GM12891 (cell line): ENCODE results near the gene PRKACA.

ENCODE experiments used
- DNase-seq: peaks from one replicate; pipeline ENCODE4 v3.0.0; 2011; ENCODE audit warnings: low spot score; ENCODE audit not compliant: insufficient read length
- FAIRE-seq: peaks from 2 replicates; lab custom pipeline; 2011; peaks lifted over from hg19 to GRCh38; lab: Jason Lieb, UNC
- PAX5 ChIP-seq: IDR thresholded peaks from 2 replicates; pipeline ENCODE4 v1.6.1; 2011; ENCODE audit warnings: low read length, moderate library complexity, mild to moderate bottlenecking; ENCODE audit not compliant: insufficient read depth, severe bottlenecking
- POLR2A ChIP-seq: IDR thresholded peaks from 2 replicates; pipeline ENCODE4 v1.6.1; 2011; ENCODE audit warnings: low read depth, low read length, control low read depth
- POLR2AphosphoS5 ChIP-seq: IDR thresholded peaks from 2 replicates; pipeline ENCODE4 v1.6.1; 2011; ENCODE audit warnings: low read depth, low read length, control low read depth
- POU2F2 ChIP-seq: IDR thresholded peaks from 2 replicates; pipeline ENCODE4 v1.6.1; 2011; ENCODE audit warnings: low read depth, mild to moderate bottlenecking, control low read depth, low read length, moderate library complexity
- SPI1 ChIP-seq: IDR thresholded peaks from 2 replicates; pipeline ENCODE4 v1.6.1; 2011; ENCODE audit warnings: low read depth, low read length, control low read depth
- TAF1 ChIP-seq: IDR thresholded peaks from 2 replicates; pipeline ENCODE4 v1.6.1; 2011; ENCODE audit warnings: low read depth, low read length, control low read depth

The PRKACA gene

GRCh38 chr19:14159059-14159458, 41.5 kb upstream of the PRKACA start:
- FAIRE-seq (no peak), DNase-seq (peak; percentile 24)
- TF ChIP-seq PAX5 (no peak), POLR2A (no peak), TAF1 (no peak), POLR2AphosphoS5 (no peak), POU2F2 (no peak)

- DNase-seq (peak; percentile 14), FAIRE-seq (no peak)
- TF ChIP-seq POLR2AphosphoS5 = no peak
- no peak for TF ChIP-seq TAF1
- TF ChIP-seq POU2F2 = no peak
- TF ChIP-seq SPI1 = no peak
- no peak for TF ChIP-seq PAX5
- no peak for TF ChIP-seq POLR2A
These were observed 40.9 kb upstream of the PRKACA start for GRCh38 chr19:14158276-14159023.

- DNase-seq (no peak), FAIRE-seq (no peak)
- TF ChIP-seq TAF1 (no peak), SPI1 (no peak), POLR2AphosphoS5 (no peak), POU2F2 (no peak)
These were observed 39.6 kb upstream of the PRKACA start for GRCh38 chr19:14156971-14157717.

- no peak for DNase-seq
- TF ChIP-seq POLR2AphosphoS5 = no peak
- TF ChIP-seq SPI1 = no peak
- TF ChIP-seq POLR2A = no peak
- no peak for TF ChIP-seq POU2F2
- TF ChIP-seq TAF1 = no peak
- TF ChIP-seq PAX5 = no peak
- no peak for FAIRE-seq
These were observed 38.6 kb upstream of the PRKACA start for GRCh38 chr19:14156122-14156521.

- TF ChIP-seq POU2F2 (no peak), POLR2A (no peak), POLR2AphosphoS5 (no peak)
- no peak for FAIRE-seq
- DNase-seq = peak; percentile 14
These were observed 37.8 kb upstream of the PRKACA start for GRCh38 chr19:14155371-14155770.

GRCh38 chr19:14152713-14153112, 35.2 kb upstream of the PRKACA start:
- TF ChIP-seq PAX5 (no peak), POLR2AphosphoS5 (no peak), TAF1 (no peak), SPI1 (no peak), POU2F2 (no peak), POLR2A (no peak)
- FAIRE-seq (no peak), DNase-seq (peak; percentile 11)

- FAIRE-seq (no peak), DNase-seq (peak; percentile 35)
- no peak for TF ChIP-seq POU2F2
- no peak for TF ChIP-seq POLR2AphosphoS5
- TF ChIP-seq TAF1 = no peak
- TF ChIP-seq POLR2A = no peak
- no peak for TF ChIP-seq SPI1
- TF ChIP-seq PAX5 = no peak
These were observed 33.5 kb upstream of the PRKACA start for GRCh38 chr19:14150770-14151661.

GRCh38 chr19:14150041-14150769, 32.6 kb upstream of the PRKACA start:
- DNase-seq (peak; percentile 56), FAIRE-seq (no peak)
- TF ChIP-seq POLR2A = no peak
- no peak for TF ChIP-seq TAF1
- TF ChIP-seq PAX5 = no peak
- no peak for TF ChIP-seq SPI1
- no peak for TF ChIP-seq POLR2AphosphoS5
- no peak for TF ChIP-seq POU2F2
